Nephron (organoid): ENCODE measurements around the gene SERPINF2.
A peak's percentile ranks its signal among the peaks of the same experiment; 100 is the strongest.

Experiments
- H3K27ac Mint-ChIP-seq, 3 experiments: 2 replicates each; pipeline ENCODE4 v1.8.0; 2020; ENCODE audit warnings: mixed read lengths in 3 of 3, mild to moderate bottlenecking in 2 of 3, moderate library complexity in 1 of 3
- H3K27me3 Mint-ChIP-seq: 2 replicates; pipeline ENCODE4 v1.8.0; 2021; ENCODE audit warnings: low read depth, mild to moderate bottlenecking, moderate library complexity, mixed read lengths
- H3K36me3 Mint-ChIP-seq: 2 replicates; pipeline ENCODE4 v1.8.0; 2020; ENCODE audit warnings: low read depth, mixed read lengths
- H3K4me1 Mint-ChIP-seq: 2 replicates; pipeline ENCODE4 v1.8.0; 2020; ENCODE audit warnings: mixed read lengths
- H3K4me3 Mint-ChIP-seq, 3 experiments: 2 replicates each; pipeline ENCODE4 v1.8.0; 2020; ENCODE audit warnings: mild to moderate bottlenecking in 3 of 3, mixed read lengths in 3 of 3, moderate library complexity in 2 of 3
- H3K9me3 Mint-ChIP-seq: 2 replicates; pipeline ENCODE4 v1.8.0; 2020; ENCODE audit warnings: mixed read lengths
- TF ChIP-seq, protein P1 (sequence below), 3 experiments: fragments of 200-600 bp; sonication (generic); IDR thresholded peaks; one replicate each; pipeline ENCODE4 v1.5.0; 2021; ENCODE audit warnings: antibody characterized with exemption in 3 of 3; ENCODE audit not compliant: unreplicated experiment in 3 of 3

Gene SERPINF2

DNA sequence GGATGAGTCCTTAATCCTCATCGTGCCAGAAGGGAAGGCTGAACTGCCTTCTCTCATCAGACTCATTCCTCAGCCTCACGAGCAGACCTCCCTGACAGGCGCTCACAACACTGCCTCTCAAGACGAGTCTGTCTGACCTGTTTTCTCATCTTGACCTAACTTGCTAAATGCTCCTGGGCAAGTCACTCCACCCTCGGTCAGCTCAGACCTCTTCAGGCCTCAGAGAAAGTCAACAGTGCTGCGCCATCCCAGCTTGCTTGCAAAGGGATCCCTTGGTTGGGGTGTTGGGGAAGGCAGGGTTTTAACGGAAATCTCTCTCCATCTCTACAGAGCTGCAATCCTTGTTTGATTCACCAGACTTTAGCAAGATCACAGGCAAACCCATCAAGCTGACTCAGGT lies 34.2 kb downstream of the SERPINF2 start:
- no peak overlapping the region for H3K4me3 Mint-ChIP-seq
- no peaks in the 10 kb centered on the region for H3K27me3 Mint-ChIP-seq
- no peaks in the 10 kb centered on the region for H3K9me3 Mint-ChIP-seq
- TF ChIP-seq, protein P1, sequence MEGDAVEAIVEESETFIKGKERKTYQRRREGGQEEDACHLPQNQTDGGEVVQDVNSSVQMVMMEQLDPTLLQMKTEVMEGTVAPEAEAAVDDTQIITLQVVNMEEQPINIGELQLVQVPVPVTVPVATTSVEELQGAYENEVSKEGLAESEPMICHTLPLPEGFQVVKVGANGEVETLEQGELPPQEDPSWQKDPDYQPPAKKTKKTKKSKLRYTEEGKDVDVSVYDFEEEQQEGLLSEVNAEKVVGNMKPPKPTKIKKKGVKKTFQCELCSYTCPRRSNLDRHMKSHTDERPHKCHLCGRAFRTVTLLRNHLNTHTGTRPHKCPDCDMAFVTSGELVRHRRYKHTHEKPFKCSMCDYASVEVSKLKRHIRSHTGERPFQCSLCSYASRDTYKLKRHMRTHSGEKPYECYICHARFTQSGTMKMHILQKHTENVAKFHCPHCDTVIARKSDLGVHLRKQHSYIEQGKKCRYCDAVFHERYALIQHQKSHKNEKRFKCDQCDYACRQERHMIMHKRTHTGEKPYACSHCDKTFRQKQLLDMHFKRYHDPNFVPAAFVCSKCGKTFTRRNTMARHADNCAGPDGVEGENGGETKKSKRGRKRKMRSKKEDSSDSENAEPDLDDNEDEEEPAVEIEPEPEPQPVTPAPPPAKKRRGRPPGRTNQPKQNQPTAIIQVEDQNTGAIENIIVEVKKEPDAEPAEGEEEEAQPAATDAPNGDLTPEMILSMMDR (IDR thresholded peaks at IDR 0.05; ENCODE audit: unreplicated experiment in 3 of 3): no peak
- H3K27ac Mint-ChIP-seq: peak overlapping the region in 2 of 3 experiments; percentile 61 to 83
- peaks cover 64% of the 10 kb centered on the region for H3K36me3 Mint-ChIP-seq
- peaks cover 28% of the 10 kb centered on the region for H3K4me1 Mint-ChIP-seq

DNA sequence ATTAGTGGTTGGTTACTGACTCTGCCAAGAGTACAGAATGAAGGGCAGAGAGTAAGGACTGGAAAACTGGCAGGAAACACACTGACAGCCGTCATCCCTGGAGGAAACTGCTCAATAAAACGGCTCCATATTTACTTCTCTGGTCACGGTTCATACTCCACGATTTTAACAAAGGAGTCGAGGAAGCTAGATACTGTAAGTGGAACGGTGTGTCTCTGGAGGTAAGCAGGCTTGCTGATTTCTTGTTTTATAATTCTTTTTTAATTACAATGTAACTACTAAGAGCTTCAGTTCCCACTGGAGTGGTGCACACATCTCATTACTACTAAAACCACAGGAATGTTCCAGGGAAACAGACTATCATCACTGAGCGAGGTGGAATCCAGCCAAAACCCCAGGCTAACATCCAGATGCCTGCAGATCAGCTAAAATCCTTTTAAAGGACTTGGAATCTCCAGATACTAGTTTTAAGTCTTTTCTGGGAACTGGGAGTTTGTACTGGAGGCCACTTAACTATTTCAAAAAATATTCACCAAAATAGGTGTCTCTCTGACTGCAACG lies 37.0 kb downstream of the SERPINF2 start:
- TF ChIP-seq, protein P1 (IDR thresholded peaks at IDR 0.05; ENCODE audit: unreplicated experiment in 3 of 3): no peak
- Mint-ChIP-seq H3K27ac (peak overlapping the region; percentile 74 to 98 (median 95)), H3K9me3 (no peaks in the 10 kb centered on the region), H3K36me3 (peaks cover 70% of the 10 kb centered on the region), H3K27me3 (no peaks in the 10 kb centered on the region), H3K4me3 (peak overlapping the region in 1 of 3 experiments; percentile 8), H3K4me1 (peaks cover 30% of the 10 kb centered on the region)

- H3K27ac Mint-ChIP-seq: peak overlapping the region; percentile 13 to 97 (median 49)
- H3K9me3 Mint-ChIP-seq: no peaks in the 10 kb centered on the region
- peaks cover 64% of the 10 kb centered on the region for H3K36me3 Mint-ChIP-seq
- TF ChIP-seq, protein P1 (IDR thresholded peaks at IDR 0.05; ENCODE audit: unreplicated experiment in 3 of 3): no peak
- no peaks in the 10 kb centered on the region for H3K27me3 Mint-ChIP-seq
- H3K4me1 Mint-ChIP-seq: peaks cover 21% of the 10 kb centered on the region
- no peak overlapping the region for H3K4me3 Mint-ChIP-seq
Observed at GRCh38 chr17:1782171-1782567, 39.5 kb downstream of the SERPINF2 start.

- peak overlapping the region; percentile 80 to 97 (median 93) for H3K27ac Mint-ChIP-seq
- H3K9me3 Mint-ChIP-seq: no peaks in the 10 kb centered on the region
- H3K4me1 Mint-ChIP-seq: peaks cover 21% of the 10 kb centered on the region
- TF ChIP-seq, protein P1 (IDR thresholded peaks at IDR 0.05; ENCODE audit: unreplicated experiment in 3 of 3): no peak
- H3K4me3 Mint-ChIP-seq: peak overlapping the region in 1 of 3 experiments; percentile 52
- no peaks in the 10 kb centered on the region for H3K27me3 Mint-ChIP-seq
- H3K36me3 Mint-ChIP-seq: peaks cover 60% of the 10 kb centered on the region
Observed at GRCh38 chr17:1783271-1783670, 40.6 kb downstream of the SERPINF2 start.

DNA sequence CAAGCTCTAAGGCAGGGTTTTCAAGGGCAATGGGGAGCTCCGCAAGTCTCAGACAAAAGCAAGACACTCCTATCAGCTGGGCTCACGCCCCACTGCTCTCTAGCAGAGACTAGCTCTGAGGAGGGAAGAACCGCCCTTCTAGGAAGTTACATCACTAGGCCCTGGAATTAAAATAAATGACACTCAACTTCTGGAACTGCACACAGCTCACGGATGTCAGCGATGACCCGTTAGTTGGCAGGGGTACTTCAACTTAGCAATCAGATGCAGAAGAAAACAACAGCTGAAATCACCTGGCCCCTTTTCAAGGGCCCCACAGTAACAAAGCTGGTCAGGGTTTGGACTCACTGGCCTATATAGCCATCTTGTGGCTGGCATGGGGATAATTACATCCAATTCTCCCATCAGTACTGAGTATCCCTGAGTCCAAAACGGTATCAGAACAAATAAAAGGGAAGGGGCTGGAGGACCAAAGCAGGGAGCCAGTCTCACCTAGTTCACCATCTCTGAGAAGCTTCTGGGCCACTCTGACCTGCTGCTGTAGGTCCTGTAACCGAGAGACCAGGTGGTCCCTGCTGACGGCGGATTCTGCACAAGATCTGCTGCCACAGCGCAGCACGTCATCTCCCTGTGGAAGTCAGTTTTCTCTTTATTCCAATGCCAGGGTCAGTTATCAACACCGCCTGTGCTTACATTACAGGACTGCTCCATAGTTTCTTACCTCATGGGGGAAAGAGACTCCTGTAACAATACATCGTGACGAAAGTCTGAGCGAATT lies 41.4 kb downstream of the SERPINF2 start:
- Mint-ChIP-seq H3K9me3 (no peaks in the 10 kb centered on the region), H3K27me3 (no peaks in the 10 kb centered on the region), H3K36me3 (peaks cover 55% of the 10 kb centered on the region), H3K27ac (peak overlapping the region; percentile 80 to 97 (median 93)), H3K4me3 (peak overlapping the region in 1 of 3 experiments; percentile 52), H3K4me1 (peaks cover 21% of the 10 kb centered on the region)
- TF ChIP-seq, protein P1 (IDR thresholded peaks at IDR 0.05; ENCODE audit: unreplicated experiment in 3 of 3): peak; percentile 77 to 89 (median 85)
